ENCODE data around the gene PLXDC2. TPM values are rescaled to one million over a fixed set of nuclear protein-coding genes. Genes with fewer than 3 reads are reported as not detected.

Gene PLXDC2
- total RNA-seq, 4 donors from 2014 or later, result 21.2 to 43.2 (median 32.7) TPM

DNA sequence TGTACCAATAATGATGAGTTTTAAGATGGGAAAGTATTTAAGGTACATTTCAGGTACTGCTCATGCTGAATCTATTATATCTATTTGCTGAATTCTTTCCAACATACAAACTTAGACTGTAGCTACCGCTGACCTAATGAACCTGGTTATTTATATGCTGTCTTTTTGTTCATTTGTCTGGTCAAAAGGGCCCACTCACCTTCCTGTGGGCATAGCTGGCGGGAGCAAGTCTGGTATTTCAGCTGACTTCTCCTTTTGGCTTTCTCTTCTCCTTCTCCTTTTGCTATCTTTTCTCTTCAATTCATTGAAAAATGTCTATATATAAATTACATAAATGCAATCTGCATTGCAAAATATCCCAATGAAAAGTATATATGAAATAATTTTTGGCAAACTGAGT lies 9.5 kb downstream of the PLXDC2 start:
- Histone ChIP-seq H3K27ac (peak overlapping the region in 1 of 4 donors; percentile 1), H3K27me3 (no peaks in the 10 kb centered on the region), H3K9me3 (no peaks in the 10 kb centered on the region), H3K36me3 (no peaks in the 10 kb centered on the region), H3K4me3 (no peak overlapping the region), H3K4me1 (no peaks in the 10 kb centered on the region)
- TF ChIP-seq CTCF (IDR thresholded peaks at IDR 0.05) (no peak), POLR2A (IDR thresholded peaks at IDR 0.05) (no peak)
- DNase-seq, result no peak

GRCh38 chr10:19826712-19827111 lies 10.5 kb downstream of the PLXDC2 start:
- no peak for DNase-seq
- Histone ChIP-seq H3K9me3 (no peaks in the 10 kb centered on the region), H3K36me3 (no peaks in the 10 kb centered on the region), H3K27me3 (no peaks in the 10 kb centered on the region), H3K4me1 (no peaks in the 10 kb centered on the region), H3K4me3 (no peak overlapping the region), H3K27ac (peak overlapping the region in 2 of 4 donors; percentile 17 to 44)
- no peak for TF ChIP-seq POLR2A (IDR thresholded peaks at IDR 0.05)
- no peak for TF ChIP-seq CTCF (IDR thresholded peaks at IDR 0.05)

DNA sequence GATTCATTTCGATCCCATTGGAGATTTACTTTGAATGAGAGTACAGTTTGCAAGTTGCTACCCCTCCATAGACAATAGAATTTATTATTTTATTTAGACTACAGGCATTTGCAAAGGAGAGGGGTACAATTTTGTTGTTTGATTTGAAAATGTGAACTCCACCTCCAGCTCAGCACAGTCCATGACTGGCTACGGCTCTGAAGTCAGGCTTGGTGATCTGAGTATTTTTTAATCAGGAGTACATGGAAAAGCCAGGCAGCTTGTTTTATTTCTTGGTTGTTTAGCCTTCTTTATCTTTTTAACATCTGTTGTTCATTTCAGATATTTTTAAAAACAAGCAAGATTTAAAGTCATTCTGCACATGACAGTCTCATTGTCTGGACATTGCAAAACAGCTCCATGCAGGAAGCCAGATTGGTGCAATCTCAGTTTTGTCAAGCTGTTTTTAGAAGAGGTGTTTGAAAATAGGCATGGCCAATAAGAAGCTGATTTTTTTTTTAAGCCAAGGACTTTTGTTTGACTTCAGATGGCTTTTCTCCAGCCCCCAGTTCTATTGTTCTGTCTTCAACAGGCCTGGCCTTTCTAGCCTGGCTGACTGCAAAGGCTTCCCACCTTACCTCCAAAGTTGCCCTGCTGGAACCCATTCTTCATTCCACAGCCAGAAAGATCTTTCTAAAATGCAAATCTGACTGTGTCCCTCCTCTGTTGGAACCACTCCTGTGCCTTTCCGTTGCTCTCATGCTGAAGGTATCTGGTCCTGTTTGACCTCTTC lies 12.2 kb downstream of the PLXDC2 start:
- no peaks in the 10 kb centered on the region for H3K27me3 ChIP-seq
- DNase-seq, result no peak
- H3K36me3 ChIP-seq, result no peaks in the 10 kb centered on the region
- H3K9me3 ChIP-seq, result no peaks in the 10 kb centered on the region
- TF ChIP-seq POLR2A (IDR thresholded peaks at IDR 0.05) (no peak), CTCF (IDR thresholded peaks at IDR 0.05) (no peak)
- H3K4me3 ChIP-seq, result no peak overlapping the region
- H3K27ac ChIP-seq, result peak overlapping the region in 2 of 4 donors; percentile 18 to 44
- no peaks in the 10 kb centered on the region for H3K4me1 ChIP-seq

DNA sequence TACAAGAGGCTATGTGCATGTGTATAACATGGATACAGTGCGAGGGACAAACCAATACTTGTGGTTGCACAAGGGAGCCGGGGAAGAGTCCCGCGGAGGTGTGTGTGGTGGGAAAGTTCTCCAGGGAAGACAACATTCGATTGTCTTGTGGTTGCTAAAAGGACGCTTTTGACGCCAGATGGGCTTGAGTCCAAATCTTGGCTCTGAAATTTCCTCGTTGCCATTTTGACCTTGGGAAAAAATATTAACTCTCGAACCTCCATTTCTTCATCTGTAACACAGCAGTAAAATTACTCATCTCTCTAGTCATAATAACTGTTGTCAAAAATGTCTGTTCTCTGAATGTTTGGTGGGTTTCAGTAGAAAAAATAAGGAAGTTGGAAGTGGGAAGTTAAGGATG lies 16.5 kb downstream of the PLXDC2 start:
- Histone ChIP-seq H3K36me3 (no peaks in the 10 kb centered on the region), H3K9me3 (no peaks in the 10 kb centered on the region), H3K4me3 (no peak overlapping the region), H3K27ac (no peak overlapping the region), H3K4me1 (no peaks in the 10 kb centered on the region), H3K27me3 (no peaks in the 10 kb centered on the region)
- no peak for TF ChIP-seq CTCF (IDR thresholded peaks at IDR 0.05)
- TF ChIP-seq POLR2A (IDR thresholded peaks at IDR 0.05), result no peak
- no peak for DNase-seq

DNA sequence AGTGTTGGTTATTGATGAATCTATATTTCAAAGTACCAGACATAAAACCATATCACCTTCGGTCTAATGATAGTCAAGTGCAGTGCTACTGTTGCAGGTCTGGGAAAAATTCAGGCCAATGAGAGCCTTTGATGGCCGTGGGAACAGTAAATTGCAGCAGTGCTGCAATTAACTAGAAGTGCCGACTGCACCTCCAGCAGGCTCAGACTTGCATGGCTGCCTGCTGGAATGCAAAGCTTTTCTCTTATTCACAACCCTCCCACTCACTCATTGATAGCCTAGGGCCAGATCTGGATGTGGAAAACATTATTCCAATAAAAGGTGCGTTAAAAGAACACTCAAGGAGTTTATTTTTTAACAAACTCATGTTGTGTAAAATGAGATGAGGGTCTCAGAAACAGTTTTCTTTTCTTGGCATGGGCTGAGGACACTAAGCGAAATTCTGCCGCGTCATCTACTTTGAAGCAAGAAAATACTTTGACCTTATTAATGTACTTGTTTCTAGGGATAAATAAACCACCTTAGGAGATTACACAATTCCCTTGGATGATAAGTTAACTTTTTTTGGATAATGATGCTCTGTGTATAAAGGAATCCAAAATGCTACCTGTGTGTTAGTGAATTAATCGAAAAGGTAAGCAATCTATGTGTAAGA lies 17.1 kb downstream of the PLXDC2 start:
- Histone ChIP-seq H3K4me3 (no peak overlapping the region), H3K27me3 (no peaks in the 10 kb centered on the region), H3K27ac (no peak overlapping the region), H3K4me1 (no peaks in the 10 kb centered on the region), H3K36me3 (no peaks in the 10 kb centered on the region), H3K9me3 (no peaks in the 10 kb centered on the region)
- TF ChIP-seq POLR2A (IDR thresholded peaks at IDR 0.05) (no peak), CTCF (IDR thresholded peaks at IDR 0.05) (no peak)
- DNase-seq, result no peak

Data from Peyer's patch (tissue), 4 donors.